ENCODE measurements around the gene IMPDH2.

GRCh38 chr3:48985831-48986376, 43.3 kb downstream of the IMPDH2 start:
- TF ChIP-seq EZH2 (IDR thresholded peaks at IDR 0.05; ENCODE audit: low read length, unreplicated experiment) (no peak), CTCF (conservative IDR thresholded peaks at IDR 0.05; ENCODE audit: low read depth, low read length) (no peak)

Data from PC-3 (cell line).